ENCODE data around the gene LOXHD1. TPM values are rescaled to one million over a fixed set of nuclear protein-coding genes. Genes with fewer than 3 reads are reported as not detected.

LOXHD1 gene
- total RNA-seq, 2 experiments from 2014 or later, result 0.12 to 0.14 TPM

GRCh38 chr18:46464926-46465655 is 191.9 kb downstream of the LOXHD1 start:
- H3K27me3 Mint-ChIP-seq, result peaks cover 7% of the 10 kb centered on the region
- no peaks in the 10 kb centered on the region for H3K4me1 Mint-ChIP-seq
- no peak for DNase-seq
- H3K9me3 Mint-ChIP-seq, result no peaks in the 10 kb centered on the region
- H3K36me3 Mint-ChIP-seq, result no peaks in the 10 kb centered on the region
- no peak overlapping the region for H3K4me3 Mint-ChIP-seq
- H3K27ac Mint-ChIP-seq, result peak overlapping the region; percentile 11

DNA sequence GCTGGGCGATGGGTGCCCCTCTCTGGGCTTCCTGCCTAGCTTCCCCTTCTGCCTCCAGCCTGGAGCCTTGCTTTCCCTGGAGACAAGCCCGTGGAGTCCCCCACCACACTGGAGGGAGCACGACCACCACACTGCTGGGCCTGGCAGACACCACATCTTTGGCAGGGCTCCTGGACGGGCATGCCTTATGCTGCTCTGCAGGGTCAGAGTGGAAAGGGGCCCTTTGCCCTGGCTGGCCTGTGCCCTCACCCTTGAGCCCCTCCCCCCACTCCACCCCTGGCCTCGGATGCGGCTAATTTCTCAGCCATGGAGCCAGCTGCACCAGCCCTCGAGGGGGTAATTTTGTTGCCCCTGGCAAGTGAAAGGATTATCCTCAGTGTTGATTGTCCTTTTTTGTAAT is 194.5 kb downstream of the LOXHD1 start:
- Mint-ChIP-seq H3K4me3 (no peak overlapping the region), H3K27me3 (peaks cover 7% of the 10 kb centered on the region), H3K27ac (no peak overlapping the region), H3K4me1 (no peaks in the 10 kb centered on the region), H3K36me3 (no peaks in the 10 kb centered on the region), H3K9me3 (no peaks in the 10 kb centered on the region)
- DNase-seq, result no peak

GRCh38 chr18:46461993-46462392 is 195.0 kb downstream of the LOXHD1 start:
- peaks cover 7% of the 10 kb centered on the region for H3K27me3 Mint-ChIP-seq
- no peaks in the 10 kb centered on the region for H3K36me3 Mint-ChIP-seq
- no peaks in the 10 kb centered on the region for H3K4me1 Mint-ChIP-seq
- DNase-seq, result no peak
- no peak overlapping the region for H3K4me3 Mint-ChIP-seq
- H3K9me3 Mint-ChIP-seq, result no peaks in the 10 kb centered on the region
- H3K27ac Mint-ChIP-seq, result no peak overlapping the region

GRCh38 chr18:46460754-46461153 is 196.3 kb downstream of the LOXHD1 start:
- DNase-seq, result no peak
- H3K27ac Mint-ChIP-seq, result no peak overlapping the region
- H3K4me3 Mint-ChIP-seq, result no peak overlapping the region
- no peaks in the 10 kb centered on the region for H3K4me1 Mint-ChIP-seq
- H3K9me3 Mint-ChIP-seq, result no peaks in the 10 kb centered on the region
- H3K27me3 Mint-ChIP-seq, result peaks cover 7% of the 10 kb centered on the region
- H3K36me3 Mint-ChIP-seq, result no peaks in the 10 kb centered on the region

- Mint-ChIP-seq H3K27ac (no peak overlapping the region), H3K9me3 (no peaks in the 10 kb centered on the region), H3K4me1 (no peaks in the 10 kb centered on the region), H3K27me3 (peaks cover 3% of the 10 kb centered on the region), H3K36me3 (no peaks in the 10 kb centered on the region), H3K4me3 (no peak overlapping the region)
- DNase-seq, result no peak
These were observed 197.1 kb downstream of the LOXHD1 start for GRCh38 chr18:46459789-46460455.

- no peaks in the 10 kb centered on the region for H3K36me3 Mint-ChIP-seq
- DNase-seq, result no peak
- H3K27me3 Mint-ChIP-seq, result peaks cover 3% of the 10 kb centered on the region
- no peaks in the 10 kb centered on the region for H3K9me3 Mint-ChIP-seq
- no peak overlapping the region for H3K4me3 Mint-ChIP-seq
- H3K4me1 Mint-ChIP-seq, result no peaks in the 10 kb centered on the region
- no peak overlapping the region for H3K27ac Mint-ChIP-seq
These were observed 198.5 kb downstream of the LOXHD1 start for GRCh38 chr18:46458472-46458871.

GRCh38 chr18:46456691-46457090 is 200.3 kb downstream of the LOXHD1 start:
- H3K9me3 Mint-ChIP-seq, result no peaks in the 10 kb centered on the region
- no peak overlapping the region for H3K4me3 Mint-ChIP-seq
- DNase-seq, result no peak
- H3K27me3 Mint-ChIP-seq, result peaks cover 3% of the 10 kb centered on the region
- no peaks in the 10 kb centered on the region for H3K4me1 Mint-ChIP-seq
- H3K36me3 Mint-ChIP-seq, result no peaks in the 10 kb centered on the region
- H3K27ac Mint-ChIP-seq, result no peak overlapping the region

GRCh38 chr18:46452820-46453219 is 204.2 kb downstream of the LOXHD1 start:
- no peaks in the 10 kb centered on the region for H3K4me1 Mint-ChIP-seq
- no peak overlapping the region for H3K4me3 Mint-ChIP-seq
- H3K27ac Mint-ChIP-seq, result no peak overlapping the region
- H3K9me3 Mint-ChIP-seq, result peaks cover 3% of the 10 kb centered on the region
- no peaks in the 10 kb centered on the region for H3K27me3 Mint-ChIP-seq
- no peak for DNase-seq
- H3K36me3 Mint-ChIP-seq, result no peaks in the 10 kb centered on the region

DNA sequence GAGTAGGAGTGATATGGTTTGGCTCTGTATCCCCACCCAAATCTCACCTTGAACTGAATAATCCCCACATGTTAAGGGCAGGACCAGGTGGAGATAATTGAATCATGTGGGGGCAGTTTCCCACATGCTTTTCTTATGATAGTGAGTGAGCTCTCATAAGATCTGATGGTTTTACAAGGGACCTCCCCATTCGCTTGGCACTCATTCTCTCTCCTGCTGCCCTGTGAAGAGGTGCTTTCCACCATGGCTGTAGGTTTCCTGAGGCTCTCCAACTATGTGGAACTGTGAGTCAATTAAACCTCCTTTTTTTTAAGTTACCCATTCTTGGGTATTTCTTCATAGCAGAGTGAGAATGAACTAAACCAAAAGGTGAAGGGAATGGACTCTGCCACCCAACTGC is 207.5 kb downstream of the LOXHD1 start:
- Mint-ChIP-seq H3K4me1 (no peaks in the 10 kb centered on the region), H3K27ac (no peak overlapping the region), H3K9me3 (peaks cover 3% of the 10 kb centered on the region), H3K4me3 (no peak overlapping the region), H3K27me3 (peaks cover 10% of the 10 kb centered on the region), H3K36me3 (no peaks in the 10 kb centered on the region)
- DNase-seq, result no peak

GRCh38 chr18:46449033-46449432 is 208.0 kb downstream of the LOXHD1 start:
- no peak for DNase-seq
- Mint-ChIP-seq H3K4me1 (no peaks in the 10 kb centered on the region), H3K9me3 (peaks cover 3% of the 10 kb centered on the region), H3K27ac (no peak overlapping the region), H3K4me3 (no peak overlapping the region), H3K27me3 (peaks cover 10% of the 10 kb centered on the region), H3K36me3 (no peaks in the 10 kb centered on the region)

GRCh38 chr18:46448347-46448746 is 208.7 kb downstream of the LOXHD1 start:
- H3K4me3 Mint-ChIP-seq, result no peak overlapping the region
- no peaks in the 10 kb centered on the region for H3K36me3 Mint-ChIP-seq
- DNase-seq, result no peak
- H3K27me3 Mint-ChIP-seq, result peaks cover 10% of the 10 kb centered on the region
- H3K4me1 Mint-ChIP-seq, result no peaks in the 10 kb centered on the region
- H3K9me3 Mint-ChIP-seq, result peaks cover 3% of the 10 kb centered on the region
- H3K27ac Mint-ChIP-seq, result no peak overlapping the region

DNA sequence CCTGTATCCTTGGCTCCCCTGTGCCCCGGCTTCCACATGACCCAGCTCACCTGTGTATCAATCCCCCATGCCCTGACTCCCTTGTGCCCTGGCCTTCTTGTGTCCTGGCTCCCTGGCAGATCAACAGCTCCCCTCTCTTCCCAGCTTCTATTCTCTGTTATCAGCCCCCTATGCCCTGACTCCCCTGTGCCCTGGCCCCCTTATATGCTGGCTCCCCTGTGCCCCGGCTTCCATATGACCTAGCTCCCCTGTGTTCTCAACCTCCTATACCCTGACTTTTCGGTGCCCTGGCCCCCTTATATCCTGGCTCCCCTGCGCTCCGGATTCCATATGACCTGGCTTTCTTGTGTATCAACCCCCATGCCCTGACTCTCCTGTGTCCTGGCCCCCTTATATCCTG is 209.2 kb downstream of the LOXHD1 start:
- DNase-seq, result no peak
- Mint-ChIP-seq H3K27ac (no peak overlapping the region), H3K9me3 (peaks cover 6% of the 10 kb centered on the region), H3K4me3 (no peak overlapping the region), H3K27me3 (peaks cover 10% of the 10 kb centered on the region), H3K36me3 (no peaks in the 10 kb centered on the region), H3K4me1 (no peaks in the 10 kb centered on the region)

GRCh38 chr18:46447323-46447722 is 209.7 kb downstream of the LOXHD1 start:
- Mint-ChIP-seq H3K36me3 (no peaks in the 10 kb centered on the region), H3K9me3 (peaks cover 6% of the 10 kb centered on the region), H3K4me1 (no peaks in the 10 kb centered on the region), H3K4me3 (no peak overlapping the region), H3K27me3 (peaks cover 10% of the 10 kb centered on the region), H3K27ac (no peak overlapping the region)
- DNase-seq, result no peak

- no peaks in the 10 kb centered on the region for H3K4me1 Mint-ChIP-seq
- H3K27me3 Mint-ChIP-seq, result peaks cover 10% of the 10 kb centered on the region
- no peaks in the 10 kb centered on the region for H3K36me3 Mint-ChIP-seq
- no peak overlapping the region for H3K4me3 Mint-ChIP-seq
- H3K27ac Mint-ChIP-seq, result no peak overlapping the region
- DNase-seq, result no peak
- peaks cover 6% of the 10 kb centered on the region for H3K9me3 Mint-ChIP-seq
These were observed 211.3 kb downstream of the LOXHD1 start for GRCh38 chr18:46445522-46446313.

- Mint-ChIP-seq H3K27me3 (no peaks in the 10 kb centered on the region), H3K4me3 (no peak overlapping the region), H3K36me3 (no peaks in the 10 kb centered on the region), H3K9me3 (peaks cover 3% of the 10 kb centered on the region), H3K4me1 (no peaks in the 10 kb centered on the region), H3K27ac (no peak overlapping the region)
- DNase-seq, result no peak
These were observed 218.0 kb downstream of the LOXHD1 start for GRCh38 chr18:46439037-46439436.
